ENCODE data around the gene MAGI1.

The MAGI1 gene

DNA sequence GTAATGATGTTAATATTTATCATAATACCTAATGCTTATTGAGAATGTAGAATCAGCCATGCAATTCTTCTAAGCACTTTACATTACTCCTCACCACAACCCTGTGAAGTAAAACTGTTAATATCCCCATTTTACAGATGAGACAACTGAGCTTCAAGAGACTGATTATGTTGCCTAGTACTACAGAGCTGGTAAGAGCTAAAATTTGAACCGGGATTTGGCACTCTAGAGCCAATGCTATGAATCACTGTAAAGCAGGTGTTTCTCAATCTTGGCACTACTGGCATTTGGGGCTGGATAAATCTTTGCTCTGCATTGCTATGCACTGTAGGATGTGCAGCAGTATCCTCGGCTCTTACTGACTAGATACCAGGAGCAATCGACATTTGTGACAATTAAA is 367.7 kb downstream of the MAGI1 start:
- no peak for DNase-seq (ENCODE audit: insufficient read length, low spot score)
- TF ChIP-seq CTCF (IDR thresholded peaks at IDR 0.05; ENCODE audit: insufficient read depth, missing control alignments), result no peak
- no peak for FAIRE-seq

GRCh38 chr3:65669163-65669875 is 369.4 kb downstream of the MAGI1 start:
- FAIRE-seq (no peak), DNase-seq (ENCODE audit: insufficient read length, low spot score) (no peak)
- no peak for TF ChIP-seq CTCF (IDR thresholded peaks at IDR 0.05; ENCODE audit: insufficient read depth, missing control alignments)

GRCh38 chr3:65667963-65668362 is 370.8 kb downstream of the MAGI1 start:
- no peak for FAIRE-seq

GRCh38 chr3:65666448-65667091 is 372.1 kb downstream of the MAGI1 start:
- TF ChIP-seq CTCF (IDR thresholded peaks at IDR 0.05; ENCODE audit: insufficient read depth, missing control alignments), result no peak
- FAIRE-seq, result no peak
- DNase-seq (ENCODE audit: insufficient read length, low spot score), result no peak

More at GRCh38 chr3:65667963-65668362, 370.8 kb downstream of the MAGI1 start:
- TF ChIP-seq CTCF (IDR thresholded peaks at IDR 0.05; ENCODE audit: insufficient read depth, missing control alignments), result no peak
- DNase-seq (ENCODE audit: insufficient read length, low spot score), result no peak

DNA sequence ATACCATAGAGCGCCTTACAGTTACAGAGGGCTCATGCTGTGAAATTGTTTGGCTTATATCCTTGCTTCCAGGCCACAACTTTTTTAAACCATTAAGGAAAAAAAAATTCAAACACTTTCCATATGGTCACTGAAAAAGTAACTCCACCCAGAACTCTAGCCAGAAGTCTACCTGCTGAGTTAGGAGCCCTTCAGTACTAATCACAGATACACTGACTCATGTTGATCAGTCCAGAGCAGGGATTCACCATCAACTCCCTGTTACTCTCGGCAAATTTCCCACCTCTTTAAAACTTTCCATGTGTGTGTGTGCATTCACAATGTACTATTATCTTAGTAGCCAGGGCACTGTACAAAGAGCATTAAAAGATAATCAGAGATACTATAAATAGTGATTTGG is 372.8 kb downstream of the MAGI1 start:
- no peak for TF ChIP-seq CTCF (IDR thresholded peaks at IDR 0.05; ENCODE audit: insufficient read depth, missing control alignments)
- DNase-seq (ENCODE audit: insufficient read length, low spot score) (no peak), FAIRE-seq (no peak)

- FAIRE-seq (no peak), DNase-seq (ENCODE audit: insufficient read length, low spot score) (no peak)
- no peak for TF ChIP-seq CTCF (IDR thresholded peaks at IDR 0.05; ENCODE audit: insufficient read depth, missing control alignments)
These were observed 373.8 kb downstream of the MAGI1 start for GRCh38 chr3:65664931-65665330.

GRCh38 chr3:65664446-65664845 is 374.3 kb downstream of the MAGI1 start:
- TF ChIP-seq CTCF (IDR thresholded peaks at IDR 0.05; ENCODE audit: insufficient read depth, missing control alignments), result no peak
- FAIRE-seq (no peak), DNase-seq (ENCODE audit: insufficient read length, low spot score) (no peak)

All from D721Med (cell line).